Activated CD4-positive, alpha-beta T cell treated with anti-CD3 and anti-CD28 coated beads, Interleukin-2, Interleukin-6, amounts not matched to agents 100 ng/mL and 50 ng/mL, durations not matched to agents 16 hours and 8 hours (primary cell): Measurements from ENCODE around the gene PRKAR1B.

ENCODE experiments used
- DNase-seq: peaks from one replicate; pipeline ENCODE4 v3.0.0-alpha.2; 2020

PRKAR1B gene

GRCh38 chr7:727104-727805, at the start of gene PRKAR1B:
TSS of gene PRKAR1B (minus strand) at chr7:727281. CDS start at chr7:711505, 15,776 bp downstream.
- peak; percentile 66 for DNase-seq

- no peak for DNase-seq
Measured at GRCh38 chr7:776381-776780, 49.3 kb upstream of the PRKAR1B start.

GRCh38 chr7:774161-775109, 47.4 kb upstream of the PRKAR1B start:
- peak; percentile 74 for DNase-seq

GRCh38 chr7:773622-773915, 46.5 kb upstream of the PRKAR1B start:
- no peak for DNase-seq

- DNase-seq, result no peak
Measured at GRCh38 chr7:772861-773621, 46.0 kb upstream of the PRKAR1B start.

- no peak for DNase-seq
Measured at GRCh38 chr7:772392-772791, 45.3 kb upstream of the PRKAR1B start.

GRCh38 chr7:772005-772294, 44.9 kb upstream of the PRKAR1B start:
- no peak for DNase-seq

GRCh38 chr7:771234-772004, 44.3 kb upstream of the PRKAR1B start:
- DNase-seq, result no peak

GRCh38 chr7:770741-771166, 43.7 kb upstream of the PRKAR1B start:
- no peak for DNase-seq

- DNase-seq, result no peak
Measured at GRCh38 chr7:770336-770735, 43.3 kb upstream of the PRKAR1B start.

- DNase-seq, result no peak
Measured at GRCh38 chr7:768881-769504, 41.9 kb upstream of the PRKAR1B start.

- peak; percentile 36 for DNase-seq
Measured at GRCh38 chr7:767941-768731, 41.1 kb upstream of the PRKAR1B start.

- DNase-seq, result peak; percentile 22
Measured at GRCh38 chr7:767580-767940, 40.5 kb upstream of the PRKAR1B start.

- DNase-seq, result no peak
Measured at GRCh38 chr7:765383-765782, 38.3 kb upstream of the PRKAR1B start.

GRCh38 chr7:763762-764161, 36.7 kb upstream of the PRKAR1B start:
- no peak for DNase-seq

GRCh38 chr7:762885-763284, 35.8 kb upstream of the PRKAR1B start:
- no peak for DNase-seq

GRCh38 chr7:761631-762030, 34.5 kb upstream of the PRKAR1B start:
- no peak for DNase-seq

GRCh38 chr7:761101-761500, 34.0 kb upstream of the PRKAR1B start:
- DNase-seq, result no peak

- DNase-seq, result no peak
Measured at GRCh38 chr7:760006-760405, 32.9 kb upstream of the PRKAR1B start.

- no peak for DNase-seq
Measured at GRCh38 chr7:759569-759968, 32.5 kb upstream of the PRKAR1B start.

- DNase-seq, result peak; percentile 28
Measured at GRCh38 chr7:757741-758163, 30.7 kb upstream of the PRKAR1B start.
